K562 (cell line): ENCODE results near the gene SLC29A3. TPM values are rescaled to one million over a fixed set of nuclear protein-coding genes. Genes with fewer than 3 reads are reported as not detected.

Experiments
- ATAC-seq: fragments of 200-7000 bp; cut with Tn5 transposase; 3 replicates; pipeline ENCODE4 v1.9.1; 2020; ENCODE audit warnings: moderate library complexity
- BruUV-seq: library from RNA; stranded (reverse); fragments of 400-500 nt; replicated peaks from 2 replicates; lab custom pipeline; 2021; lab: Mats Ljungman, UMichigan
- CTCF ChIA-PET: fragments of 300-600 bp; formaldehyde crosslinking; extraction: SDS; loops from one replicate; lab custom pipeline; 2021; ENCODE audit warnings: low intra/inter-chr PET ratio; lab: Yijun Ruan, JAX
- POLR2A ChIA-PET: fragments of 300-600, 350-650 bp; sonication (Branson Sonifier 250); formaldehyde crosslinking; extraction: SDS; loops from one replicate; lab custom pipeline; 2021; ENCODE audit warnings: antibody characterized with exemption, inconsistent platforms; lab: Yijun Ruan, JAX
- DNase-seq, 4 experiments: peaks; one replicate each; pipeline versions ENCODE4 v3.0.0 to v3.0.0-alpha.2; 2011 to 2018; ENCODE audit warnings: low spot score in 3 of 4, mixed read lengths in 3 of 4; ENCODE audit errors: extremely low read depth in 1 of 4
- FAIRE-seq: peaks from 2 replicates; lab custom pipeline; 2011; peaks lifted over from hg19 to GRCh38; lab: Jason Lieb, UNC
- H2AFZ ChIP-seq: 2 replicates; pipeline ENCODE4 v1.6.0; 2011; ENCODE audit warnings: low read depth, low read length, control low read depth, inconsistent platforms
- H3K27ac ChIP-seq: fragments of 200-600 bp; 3 replicates; pipeline ENCODE4 v1.8.0; 2011; ENCODE audit warnings: low read depth, mild to moderate bottlenecking, control low read depth, inconsistent platforms, low read length, moderate library complexity, mixed read lengths; ENCODE audit errors: extremely low read depth
- H3K27me3 ChIP-seq, 2 experiments: fragments of 300-600 bp in 1 of 2; 2 replicates in 1 of 2; 3 replicates in 1 of 2; pipeline versions ENCODE4 v1.6.0 to v1.8.0; 2011; ENCODE audit warnings: inconsistent platforms in 2 of 2, low read length in 2 of 2, mild to moderate bottlenecking in 1 of 2, mixed read lengths in 1 of 2, moderate library complexity in 1 of 2; ENCODE audit not compliant: control insufficient read depth in 2 of 2, insufficient read depth in 2 of 2
- H3K36me3 ChIP-seq: fragments of 300-600 bp; 3 replicates; pipeline ENCODE4 v1.8.0; 2011; ENCODE audit warnings: mild to moderate bottlenecking, low read length, inconsistent platforms; ENCODE audit not compliant: control insufficient read depth, insufficient read depth
- H3K4me1 ChIP-seq, 2 experiments: fragments of 200-600 bp in 1 of 2; replicated peaks in 1 of 2; 2 replicates in 1 of 2; 3 replicates in 1 of 2; pipeline versions ENCODE4 v1.5.1 to v1.8.0; 2011; ENCODE audit warnings: inconsistent platforms in 2 of 2, low read length in 2 of 2, mild to moderate bottlenecking in 1 of 2, mixed read lengths in 1 of 2, moderate library complexity in 1 of 2; ENCODE audit not compliant: control insufficient read depth in 2 of 2, insufficient read depth in 2 of 2
- H3K4me2 ChIP-seq: 2 replicates; pipeline ENCODE4 v1.6.1; 2011; ENCODE audit warnings: low read length, control low read depth, inconsistent platforms, mixed read lengths; ENCODE audit not compliant: insufficient read depth
- H3K4me3 ChIP-seq: fragments of 200-600 bp; sonication (generic), shearing (Covaris generic); 2 replicates; pipeline ENCODE4 v1.5.1; 2016; ENCODE audit warnings: control low read depth, inconsistent platforms
- H3K79me2 ChIP-seq: fragments of 200-600 bp; 3 replicates; pipeline ENCODE4 v1.8.0; 2011; ENCODE audit warnings: low read length, inconsistent platforms; ENCODE audit not compliant: control insufficient read depth, insufficient read depth
- H3K9ac ChIP-seq, 2 experiments: 2 replicates each; pipeline versions ENCODE4 v1.6.0 to v1.6.1; 2011; ENCODE audit warnings: low read depth in 2 of 2, low read length in 2 of 2, control low read depth in 1 of 2, inconsistent platforms in 1 of 2, mild to moderate bottlenecking in 1 of 2, mixed read lengths in 1 of 2; ENCODE audit not compliant: insufficient read depth in 1 of 2
- H3K9me1 ChIP-seq: one replicate; pipeline ENCODE4 v1.6.0; 2011; ENCODE audit warnings: inconsistent platforms, mild to moderate bottlenecking, low read length, moderate library complexity; ENCODE audit not compliant: control insufficient read depth, insufficient read depth
- H3K9me3 ChIP-seq: replicated peaks from 2 replicates; pipeline ENCODE4 v1.5.1; 2011; ENCODE audit warnings: low read depth, low read length, inconsistent platforms; ENCODE audit not compliant: control insufficient read depth, insufficient read depth
- H4K20me1 ChIP-seq: replicated peaks from 2 replicates; pipeline ENCODE4 v1.6.1; 2011; ENCODE audit warnings: low read length, inconsistent platforms, mixed read lengths; ENCODE audit not compliant: control insufficient read depth, insufficient read depth
- RBM39 ChIP-seq: fragments of 200-400 bp; formaldehyde crosslinking; optimal IDR thresholded peaks from 2 replicates; pipeline ENCODE3; 2018; ENCODE audit warnings: low read depth, low read length
- SOX6 ChIP-seq: fragments of 450-650 bp; IDR thresholded peaks from 2 replicates; pipeline ENCODE4 v1.6.1; 2014; ENCODE audit warnings: mild to moderate bottlenecking
- ZFP36 ChIP-seq: fragments of 150-350 bp; IDR thresholded peaks from 2 replicates; pipeline ENCODE4 v1.6.1; 2018; ENCODE audit warnings: low read length, low read depth; ENCODE audit not compliant: partially characterized antibody
- ZNF324 ChIP-seq: fragments of 250-450 bp; sonication (Bioruptor Pico); IDR thresholded peaks from 2 replicates; pipeline ENCODE4 v1.4.0; 2020; ENCODE audit warnings: mild to moderate bottlenecking
- ZNF436 ChIP-seq: fragments of 250-450, 450-650 bp; sonication (Bioruptor Pico); formaldehyde crosslinking; IDR thresholded peaks from 2 replicates; pipeline ENCODE4 v1.7.0; 2020; ENCODE audit warnings: mild to moderate bottlenecking
- ZNF445 ChIP-seq: fragments of 250-450 bp; sonication (Bioruptor Pico); IDR thresholded peaks from 2 replicates; pipeline ENCODE4 v1.4.0; 2020; ENCODE audit warnings: low read depth, mild to moderate bottlenecking, moderate library complexity
- ZNF592 ChIP-seq: fragments of 450-650 bp; IDR thresholded peaks from 2 replicates; pipeline ENCODE4 v1.6.1; 2017; ENCODE audit warnings: antibody characterized with exemption, mild to moderate bottlenecking
- WGBS: fragments of 100-300 bp; shearing (Covaris generic); methylation state at CpG from one replicate; pipeline ENCODE4 v1.1.6; 2016; ENCODE audit warnings: low coverage, mixed read lengths; ENCODE audit not compliant: insufficient coverage; ENCODE audit errors: missing lambda C conversion rate; 5-methylcytosine and 5-hydroxymethylcytosine counted together
- in situ Hi-C: fragments of 300-500 bp; cut with MboI; formaldehyde crosslinking; loops from 4 replicates; pipeline ENCODE4 v1.15.0; 2018; ENCODE audit warnings: inconsistent platforms, mixed read lengths
- intact Hi-C: fragments of 100-400 bp; cut with micrococcal nuclease; formaldehyde crosslinking; loops from 2 replicates; pipeline ENCODE4 v1.14.2; 2022
- polyA plus RNA-seq, 8 experiments: library from polyadenylated mRNA; depleted of rRNA in 4 of 8; stranded (reverse) in 5 of 8; unstranded in 3 of 8; fragments of >200 nt; fragmentation: Nextera tagmentation in 2 of 8; fragmentation: Illumina TruSeq in 1 of 8; extraction: Ambion mirVana in 2 of 8; extraction: Trizol in 1 of 8; gene quantifications; 2 replicates each; pipeline versions ENCODE4 v1.2.1 to v1.2.3, GENCODE V29; 2011 to 2014; ENCODE audit warnings: inconsistent platforms in 1 of 8, missing spikeins in 1 of 8
- total RNA-seq, 7 experiments: library from RNA; depleted of rRNA in 6 of 7; stranded (reverse); fragments of >200 nt in 6 of 7; fragmentation: Illumina TruSeq in 2 of 7; extraction: Trizol in 2 of 7; gene quantifications; 2 replicates each; pipeline versions ENCODE4 v1.2.1 to v1.2.3, GENCODE V29; 2011 to 2021; ENCODE audit warnings: low replicate concordance in 1 of 7

The SLC29A3 gene
- total and polyA plus RNA-seq, 9 of the 15 experiments (the other 6 are each of a cell fraction or from before 2014, with no cell fraction given) = 2.1 to 10.7 (median 4.6) TPM

- POLR2A ChIA-PET = interaction anchor here (0.6 to 2.2 kb wide), 5 partner anchors 11 to 362 kb away, joined by 3 to 6 read pairs (median 3); no protein-coding TSS in a partner anchor
- H3K4me2 ChIP-seq = peak overlapping the region; percentile 14; the same call in 1 of the 2 replicates
- H3K9me1 ChIP-seq = no peaks in the 10 kb centered on the region
- peaks cover 8 to 19% of the 10 kb centered on the region in 2 experiments for H3K4me1 ChIP-seq
- WGBS = 12% methylated on average over 6 of the region's 6 CpGs
- H3K4me3 ChIP-seq = no peak overlapping the region
- H4K20me1 ChIP-seq = no peaks in the 10 kb centered on the region
- H3K27ac ChIP-seq = no peak overlapping the region
- intact Hi-C loops (loop anchor here (1.0 kb wide), 1 partner anchor 59 kb away; the partner anchor contains the start of gene SLC29A3), in situ Hi-C loops (no loop called here)
- H3K36me3 ChIP-seq = no peaks in the 10 kb centered on the region
- no peak overlapping the region for H3K9ac ChIP-seq
- no peaks in the 10 kb centered on the region for H3K79me2 ChIP-seq
- BruUV-seq = no TSS peak
- peak; percentile 52 for FAIRE-seq
- DNase-seq = peak in 1 of 4 experiments; percentile 32
- ATAC-seq = no peak
- H3K27me3 ChIP-seq = peaks cover 6 to 11% of the 10 kb centered on the region in 2 experiments; a peak in 4 of 5 replicates
- H3K9me3 ChIP-seq = no peaks in the 10 kb centered on the region
- peak overlapping the region; percentile 81 for H2AFZ ChIP-seq
- CTCF ChIA-PET = interaction anchor here (1.4 kb wide), 1 partner anchor 59 kb away, joined by 5 read pairs; the partner anchor contains the start of gene SLC29A3
- no peak for TF ChIP-seq ZNF592
- TF ChIP-seq ZFP36 = no peak
- TF ChIP-seq RBM39 = no peak
- no peak for TF ChIP-seq ZNF445 (CRISPR knock-in tag)
- TF ChIP-seq ZNF324 (CRISPR knock-in tag) = no peak
- peak; percentile 17; the same call in 1 of the 2 replicates for TF ChIP-seq SOX6
- TF ChIP-seq ZNF436 = no peak
Observed at GRCh38 chr10:71378336-71379117, 59.5 kb downstream of the SLC29A3 start.
